ENCODE measurements around the gene MARCHF4.

Gene MARCHF4

GRCh38 chr2:216351172-216351925 is 20.9 kb downstream of the MARCHF4 start:
- in situ Hi-C loops (cut with HindIII; ENCODE audit: low sequenced_read_pairs), result no loop called here

GRCh38 chr2:216350214-216350791 is 22.0 kb downstream of the MARCHF4 start:
- in situ Hi-C loops (cut with HindIII; ENCODE audit: low sequenced_read_pairs), result no loop called here

- in situ Hi-C loops (cut with HindIII; ENCODE audit: low sequenced_read_pairs), result no loop called here
These were observed 22.9 kb downstream of the MARCHF4 start for GRCh38 chr2:216349366-216349765.

- in situ Hi-C loops (cut with HindIII; ENCODE audit: low sequenced_read_pairs), result no loop called here
These were observed 23.5 kb downstream of the MARCHF4 start for GRCh38 chr2:216348756-216349308.

GRCh38 chr2:216346781-216347180 is 25.5 kb downstream of the MARCHF4 start:
- in situ Hi-C loops (cut with HindIII; ENCODE audit: low sequenced_read_pairs), result no loop called here

- in situ Hi-C loops (cut with HindIII; ENCODE audit: low sequenced_read_pairs), result no loop called here
These were observed 26.4 kb downstream of the MARCHF4 start for GRCh38 chr2:216345846-216346245.

- in situ Hi-C loops (cut with HindIII; ENCODE audit: low sequenced_read_pairs), result no loop called here
These were observed 27.4 kb downstream of the MARCHF4 start for GRCh38 chr2:216344950-216345300.

- in situ Hi-C loops (cut with HindIII; ENCODE audit: low sequenced_read_pairs), result no loop called here
These were observed 27.9 kb downstream of the MARCHF4 start for GRCh38 chr2:216344206-216344949.

GRCh38 chr2:216343221-216343980 is 28.9 kb downstream of the MARCHF4 start:
- in situ Hi-C loops (cut with HindIII; ENCODE audit: low sequenced_read_pairs), result no loop called here

GRCh38 chr2:216341121-216341520 is 31.2 kb downstream of the MARCHF4 start:
- in situ Hi-C loops (cut with HindIII; ENCODE audit: low sequenced_read_pairs), result no loop called here

GRCh38 chr2:216340280-216340631 is 32.0 kb downstream of the MARCHF4 start:
- in situ Hi-C loops (cut with HindIII; ENCODE audit: low sequenced_read_pairs), result no loop called here

- in situ Hi-C loops (cut with HindIII; ENCODE audit: low sequenced_read_pairs), result no loop called here
These were observed 32.6 kb downstream of the MARCHF4 start for GRCh38 chr2:216339456-216340279.

GRCh38 chr2:216335252-216335651 is 37.0 kb downstream of the MARCHF4 start:
- in situ Hi-C loops (cut with HindIII; ENCODE audit: low sequenced_read_pairs), result no loop called here

GRCh38 chr2:216328347-216328746 is 43.9 kb downstream of the MARCHF4 start:
- in situ Hi-C loops (cut with HindIII; ENCODE audit: low sequenced_read_pairs), result no loop called here

GRCh38 chr2:216327447-216327935 is 44.8 kb downstream of the MARCHF4 start:
- in situ Hi-C loops (cut with HindIII; ENCODE audit: low sequenced_read_pairs), result no loop called here

All from DLD1 (cell line).